A549 (cell line): ENCODE measurements around the gene TRMT61A.

Experiments
- CTCF ChIP-seq: fragments of >200 bp; sonication (Bioruptor Twin); formaldehyde crosslinking; IDR thresholded peaks from 3 replicates; pipeline ENCODE4 v1.5.1; 2016
- EP300 ChIP-seq, 2 experiments: fragments of >200 bp; sonication (Bioruptor Twin); formaldehyde crosslinking; IDR thresholded peaks; 2 replicates in 1 of 2; 3 replicates in 1 of 2; pipeline ENCODE4 v1.6.1; 2016 to 2017
- FOXS1 ChIP-seq: fragments of 250-450 bp; sonication (Bioruptor Pico); IDR thresholded peaks from 2 replicates; pipeline ENCODE4 v1.5.0; 2020; ENCODE audit warnings: mild to moderate bottlenecking, moderate library complexity
- MAZ ChIP-seq: fragments of 150-350 bp; IDR thresholded peaks from 2 replicates; pipeline ENCODE4 v1.6.1; 2014; ENCODE audit warnings: antibody characterized with exemption, low read depth, low read length, borderline replicate concordance
- NR3C1 ChIP-seq: fragments of >200 bp; sonication (Bioruptor Twin); formaldehyde crosslinking; IDR thresholded peaks from 3 replicates; pipeline ENCODE4 v1.6.1; 2017
- PBX3 ChIP-seq: IDR thresholded peaks from 2 replicates; pipeline ENCODE4 v1.6.1; 2012
- POLR2A ChIP-seq: IDR thresholded peaks from 2 replicates; pipeline ENCODE4 v1.6.1; 2012; ENCODE audit warnings: mild to moderate bottlenecking, low read length
- POLR2AphosphoS2 ChIP-seq: conservative IDR thresholded peaks from 2 replicates; pipeline ENCODE4 v1.6.1; 2012; ENCODE audit warnings: low read length, improper control_type of control experiment, inconsistent platforms
- RAD21 ChIP-seq, 2 experiments: fragments of >200 bp in 1 of 2; sonication (Bioruptor Twin) in 1 of 2; formaldehyde crosslinking in 1 of 2; IDR thresholded peaks in 1 of 2; conservative IDR thresholded peaks in 1 of 2; 2 replicates in 1 of 2; 3 replicates in 1 of 2; pipeline ENCODE4 v1.6.1; 2012 to 2018; ENCODE audit warnings: inconsistent platforms in 1 of 2
- REST ChIP-seq: fragments of 200-600 bp; sonication (generic); IDR thresholded peaks from 2 replicates; pipeline ENCODE4 v1.6.1; 2016; ENCODE audit warnings: antibody characterized with exemption, mild to moderate bottlenecking, moderate library complexity
- RFX5 ChIP-seq: fragments of 450-650 bp; IDR thresholded peaks from 2 replicates; pipeline ENCODE4 v1.7.1; 2014; ENCODE audit warnings: antibody characterized with exemption, mild to moderate bottlenecking, moderate library complexity
- TP53 ChIP-seq: fragments of 250-450 bp; sonication (Bioruptor Pico); IDR thresholded peaks from 2 replicates; pipeline ENCODE4 v1.5.0; 2021; ENCODE audit warnings: mild to moderate bottlenecking, moderate library complexity
- ZC3H11A ChIP-seq: fragments of 450-650 bp; IDR thresholded peaks from 2 replicates; pipeline ENCODE4 v1.6.1; 2014; ENCODE audit warnings: antibody characterized with exemption, mild to moderate bottlenecking

- TF ChIP-seq CTCF = no peak
- TF ChIP-seq POLR2AphosphoS2 = no peak
- TF ChIP-seq POLR2A = no peak
- TF ChIP-seq RAD21 (conservative IDR thresholded peaks at IDR 0.05 in 1 of 2, IDR thresholded peaks at IDR 0.05 in 1 of 2) = no peak
- no peak for TF ChIP-seq PBX3
- no peak for TF ChIP-seq MAZ
- TF ChIP-seq ZC3H11A = no peak
- TF ChIP-seq EP300 (IDR thresholded peaks at IDR 0.05) = no peak
- no peak for TF ChIP-seq TP53
- TF ChIP-seq REST = no peak
- no peak for TF ChIP-seq NR3C1
- TF ChIP-seq FOXS1 (CRISPR knock-in tag) = no peak
- no peak for TF ChIP-seq RFX5
Measured at GRCh38 chr14:103556946-103557758, 28.2 kb downstream of the TRMT61A start.
